Measurements from ENCODE around the gene ALK.

DNA sequence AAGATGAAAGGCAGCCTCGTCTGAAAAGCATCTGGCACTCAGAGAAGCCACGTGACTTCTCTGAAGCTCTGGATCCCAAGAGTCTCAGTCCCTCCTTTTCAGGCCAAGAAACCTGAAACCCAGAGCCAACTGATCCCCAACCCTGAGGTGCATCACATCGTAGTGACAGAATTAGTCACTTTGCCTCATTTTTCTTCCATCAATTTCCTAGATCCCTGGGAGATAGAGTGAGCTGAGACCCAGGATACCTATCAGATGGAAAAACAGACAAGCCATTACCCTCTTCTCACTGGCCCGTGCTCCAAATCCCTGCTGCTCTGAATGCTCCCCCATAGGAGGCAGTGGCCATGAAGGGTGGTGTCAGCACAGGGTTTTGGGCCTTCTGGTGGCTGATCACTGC is 113.1 kb downstream of the ALK start:
- TF ChIP-seq CTCF (IDR thresholded peaks at IDR 0.05) (no peak), POLR2AphosphoS5 (IDR thresholded peaks at IDR 0.05) (no peak)

All from esophagus muscularis mucosa (tissue), 3 donors.